Cardiac atrium fibroblast (primary cell): ENCODE results near the gene DTX1. TPM values are rescaled to one million over a fixed set of nuclear protein-coding genes. Genes with fewer than 3 reads are reported as not detected.

Experiments
- total RNA-seq: library from RNA; depleted of rRNA; stranded (reverse); fragments of >200 nt; gene quantifications from 2 replicates; pipeline ENCODE4 v1.2.3, GENCODE V29; 2015

DTX1 gene
- under 0.01 TPM in 1 of 2 replicates, not detected in the other for total RNA-seq

DNA sequence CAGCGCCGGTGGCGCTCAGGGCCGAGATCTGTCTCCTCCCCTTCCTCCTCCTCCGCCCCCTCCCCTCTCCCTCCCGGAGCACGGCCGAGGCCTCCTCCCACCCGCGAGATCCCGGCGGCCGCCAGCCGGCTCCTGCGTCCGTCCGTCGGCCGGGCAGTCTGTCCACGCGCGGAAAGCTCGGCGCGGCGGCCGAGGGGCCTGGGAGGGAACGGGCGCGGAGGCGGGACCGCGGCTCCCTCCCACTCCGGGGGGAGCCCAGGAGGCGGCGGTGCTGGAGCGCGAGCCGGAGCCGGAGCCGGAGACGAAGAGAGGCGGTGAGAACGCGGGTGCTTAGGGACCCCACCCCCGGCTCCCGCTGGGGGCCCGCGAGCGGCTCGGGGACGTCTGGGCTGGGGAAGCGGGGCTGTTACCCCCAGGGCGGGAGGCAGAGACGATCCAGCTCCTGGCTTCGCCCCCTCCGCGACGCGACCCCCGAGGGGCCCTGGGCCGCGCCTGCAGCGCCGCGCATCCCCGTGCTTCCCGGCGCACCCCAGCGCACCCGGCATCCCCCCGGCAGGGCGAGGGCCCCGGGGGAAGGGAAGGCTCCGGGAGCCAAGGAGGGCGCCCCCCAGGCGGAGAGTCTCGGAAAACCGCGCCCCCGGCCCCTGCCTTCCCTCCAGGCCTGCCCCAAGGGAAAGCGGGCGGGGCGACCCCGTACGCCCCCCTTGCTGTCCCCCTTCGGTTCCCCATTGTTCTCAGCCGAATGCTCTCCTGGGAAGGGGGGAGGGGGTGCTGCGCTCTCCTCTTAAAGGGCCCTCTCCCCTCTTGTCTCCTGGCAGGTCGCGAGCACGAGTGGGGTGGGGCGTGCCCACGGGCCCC lies at the start of gene DTX1:
Gene DTX1, plus strand, starts transcription at position 100 of the 858 bp plus-strand sequence. CDS start 1,463 bp downstream, outside the sequence.

DNA sequence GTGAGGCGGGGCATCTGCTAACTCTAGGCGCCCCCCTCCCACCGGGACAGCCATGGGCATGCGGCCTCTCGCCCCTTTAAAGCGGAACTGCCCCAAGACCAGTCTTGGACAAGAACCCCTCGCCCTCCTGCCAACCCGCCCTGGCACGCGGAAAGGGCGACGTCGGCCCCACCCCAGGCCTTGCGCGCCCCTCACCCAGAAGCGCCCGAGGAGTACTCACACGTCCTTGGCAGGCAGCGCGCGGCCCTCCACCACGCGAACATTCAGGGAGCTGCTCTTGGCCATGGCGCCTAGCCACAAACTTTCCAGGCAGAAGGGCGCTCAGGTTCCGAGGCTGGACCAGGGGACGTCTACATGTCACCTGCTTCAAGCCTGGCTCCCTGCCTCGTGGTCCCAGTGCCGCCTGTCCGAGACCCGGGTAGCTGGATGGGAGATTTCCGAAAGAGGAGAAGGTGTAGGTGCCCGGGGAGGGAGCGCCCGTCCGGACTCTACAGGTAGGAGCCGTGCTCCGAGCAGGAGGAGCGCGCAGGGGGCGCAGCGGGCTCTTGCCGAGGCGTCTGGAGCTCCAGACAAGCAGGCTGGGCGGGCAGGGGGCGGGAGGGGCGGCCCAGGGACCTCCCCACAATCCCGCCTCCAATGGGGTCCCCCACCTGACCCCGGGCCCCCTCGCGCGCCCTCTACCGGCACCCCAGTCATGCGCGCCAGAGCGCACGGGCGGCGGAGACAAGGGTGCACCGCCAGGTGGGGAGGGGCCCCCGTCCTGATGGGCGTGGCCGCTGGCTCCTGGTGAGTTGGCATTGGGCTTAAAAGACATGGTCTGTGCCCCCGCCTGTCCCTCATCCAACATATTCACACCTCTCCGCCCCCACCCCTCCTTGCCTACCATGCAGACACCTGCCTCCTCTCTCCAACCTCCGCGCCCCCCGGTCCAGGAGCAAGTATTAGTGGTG lies 78.9 kb downstream of the DTX1 start, which contains the start of gene RASAL1:
Gene RASAL1, minus strand, starts transcription at position 584 of the 950 bp plus-strand sequence. Its CDS starts 299 bp downstream, at position 285.

Other genes starting within 250 kb of the DTX1 start
- gene OAS1, start 149.8 kb upstream of the DTX1 start, total RNA-seq: 1.1 and 3.6 TPM in 2 replicates
- 4.2 and 5.0 TPM in 2 replicates for gene OAS3, start 118.3 kb upstream of the DTX1 start, total RNA-seq
- gene OAS2, start 78.2 kb upstream of the DTX1 start, total RNA-seq: 4.0 and 6.3 TPM in 2 replicates
- not detected in 2 replicates for gene RASAL1, start 79.0 kb downstream of the DTX1 start, total RNA-seq
- gene CFAP73, start 93.0 kb downstream of the DTX1 start, total RNA-seq: not detected in 2 replicates
- gene DDX54, start 128.7 kb downstream of the DTX1 start, total RNA-seq: 27.4 and 40.3 TPM in 2 replicates
- 11.7 and 19.8 TPM in 2 replicates for gene RITA1, start 129.0 kb downstream of the DTX1 start, total RNA-seq
- 24.6 and 26.1 TPM in 2 replicates for gene TPCN1, start 164.7 kb downstream of the DTX1 start, total RNA-seq